GM18508 (cell line): ENCODE data around the gene HOXB3.

Experiments
- ATAC-seq: cut with Tn5 transposase; IDR thresholded peaks from one replicate; pipeline ENCODE4 v1.9.1; 2021; ENCODE audit warnings: moderate number of reproducible peaks; ENCODE audit not compliant: insufficient read depth, unreplicated experiment

The HOXB3 gene

DNA sequence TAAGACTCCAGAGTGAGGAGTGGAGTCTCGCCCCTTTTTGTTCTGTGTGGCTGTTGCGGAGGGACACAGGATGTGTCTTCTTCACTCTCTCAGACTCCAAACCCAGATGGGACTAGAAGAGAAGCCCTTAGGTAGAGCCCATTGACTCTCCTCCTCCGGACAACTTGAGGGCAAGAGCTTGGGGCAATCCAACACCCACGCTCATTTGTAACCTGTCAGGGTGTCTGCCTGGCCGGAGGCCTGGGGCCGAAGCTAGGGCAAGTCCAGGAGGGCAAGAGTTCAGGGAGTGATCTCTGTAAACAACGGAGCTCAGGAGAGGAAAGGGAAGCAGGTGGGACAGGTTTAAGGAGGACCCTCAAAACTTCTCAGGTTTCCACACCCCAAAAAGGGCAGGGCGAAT is 57.8 kb downstream of the HOXB3 start:
- no peak for ATAC-seq

DNA sequence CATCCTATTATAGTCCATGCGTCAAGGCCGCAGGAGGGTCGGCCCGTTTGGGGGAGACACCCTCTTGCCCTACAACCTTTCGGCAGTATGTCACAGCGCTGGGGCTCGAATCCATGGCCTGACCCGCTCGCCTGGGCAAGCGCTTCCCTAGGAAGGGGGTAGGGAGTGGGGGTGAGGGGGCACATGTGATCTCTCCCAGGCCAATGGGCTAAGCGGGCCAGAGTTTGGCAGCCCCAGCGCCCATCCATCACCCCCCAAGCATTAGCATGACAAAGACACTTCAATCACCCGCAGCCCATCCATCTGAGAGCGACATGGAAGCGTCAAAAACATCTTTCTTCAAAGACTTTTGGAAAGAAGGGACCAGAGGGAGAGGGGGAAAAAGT is 59.2 kb downstream of the HOXB3 start, which contains the start of gene HOXB1:
Gene HOXB1 (minus strand): TSS at position 125 of the 386 bp plus-strand sequence. CDS start 107 bp downstream, at position 18.
- no peak for ATAC-seq

DNA sequence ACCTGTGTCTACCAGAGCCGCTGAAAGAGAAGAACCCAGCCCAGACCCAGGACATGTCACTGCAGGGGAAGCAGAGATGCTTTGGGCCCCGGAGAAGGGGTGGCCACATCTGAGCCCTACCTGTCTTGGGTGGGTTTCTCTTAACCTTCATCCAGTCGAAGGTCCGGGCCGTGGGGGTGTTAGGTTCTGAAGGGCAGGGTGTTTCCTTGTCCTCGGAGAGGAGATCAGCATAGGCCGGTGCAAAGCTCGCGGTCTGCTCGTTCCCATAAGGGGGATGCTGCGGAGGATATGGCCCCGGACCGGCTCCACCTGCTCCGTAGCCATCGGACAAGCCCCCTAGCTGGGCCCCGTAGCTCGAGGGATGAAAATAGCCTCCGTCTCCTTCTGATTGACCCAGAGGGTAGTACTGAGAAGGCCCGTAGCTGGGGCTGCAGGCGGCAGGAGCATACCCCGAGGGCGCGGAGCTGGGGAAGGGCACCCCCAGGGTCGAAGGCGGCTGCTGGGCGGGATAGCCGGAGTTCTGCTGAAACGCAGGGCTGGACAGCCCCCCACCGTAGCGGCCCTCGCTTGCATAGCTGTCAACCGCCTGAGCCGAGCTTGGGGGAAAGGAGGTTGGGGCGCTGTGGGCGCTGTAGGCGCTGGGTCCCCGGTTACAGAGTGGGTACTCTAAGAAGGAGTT is 59.7 kb downstream of the HOXB3 start:
- ATAC-seq: no peak

DNA sequence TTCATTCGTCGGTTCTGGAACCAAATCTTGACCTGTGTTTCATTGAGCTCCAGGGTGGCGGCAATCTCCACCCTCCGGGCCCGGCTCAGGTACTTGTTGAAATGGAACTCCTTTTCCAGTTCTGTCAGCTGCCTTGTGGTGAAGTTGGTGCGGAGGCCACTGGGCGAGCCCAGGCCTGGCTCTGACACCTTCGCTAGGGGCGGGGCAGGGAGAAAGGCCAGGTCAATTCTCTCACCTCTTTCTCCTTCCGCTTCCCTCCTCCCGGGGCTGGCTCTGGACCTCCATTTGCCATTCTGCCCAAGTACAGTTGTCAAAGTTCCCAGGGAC is 60.4 kb downstream of the HOXB3 start:
- no peak for ATAC-seq

DNA sequence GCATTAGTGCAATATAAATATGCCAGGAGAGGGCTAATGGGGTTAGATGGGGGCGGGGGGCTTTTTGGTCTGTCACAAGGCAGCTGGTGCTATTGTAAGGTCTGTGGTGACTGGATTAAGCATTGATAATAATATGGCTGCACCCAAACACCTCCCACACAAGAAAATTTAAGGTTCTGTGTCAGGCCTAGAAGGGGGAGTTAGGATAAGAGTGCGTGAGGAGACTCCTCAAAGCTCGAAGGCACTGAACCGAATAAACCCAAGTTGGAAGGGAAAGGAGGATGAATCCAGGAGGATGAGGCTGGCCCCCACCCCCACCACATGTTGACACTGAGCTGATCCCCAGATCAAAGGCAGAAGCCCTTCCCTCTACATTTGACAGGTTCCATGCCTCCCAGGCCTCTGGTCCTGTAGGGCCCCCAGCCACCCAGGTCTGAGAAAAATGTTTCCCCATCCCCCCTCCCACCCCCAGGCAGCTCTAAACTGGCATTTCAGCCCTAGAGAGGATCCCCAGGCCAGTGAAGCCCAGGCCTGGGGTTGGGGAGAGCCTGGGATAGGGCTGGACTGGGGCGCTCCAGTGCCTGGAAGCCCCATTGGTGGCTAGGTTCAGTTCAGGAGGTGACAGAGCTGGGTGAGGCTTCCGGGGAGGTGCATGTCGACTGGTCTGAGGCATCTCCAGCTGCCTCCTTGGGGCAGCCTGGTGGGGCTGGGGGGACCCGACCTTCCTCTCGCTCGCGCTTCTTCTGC is 60.9 kb downstream of the HOXB3 start:
- no peak for ATAC-seq

DNA sequence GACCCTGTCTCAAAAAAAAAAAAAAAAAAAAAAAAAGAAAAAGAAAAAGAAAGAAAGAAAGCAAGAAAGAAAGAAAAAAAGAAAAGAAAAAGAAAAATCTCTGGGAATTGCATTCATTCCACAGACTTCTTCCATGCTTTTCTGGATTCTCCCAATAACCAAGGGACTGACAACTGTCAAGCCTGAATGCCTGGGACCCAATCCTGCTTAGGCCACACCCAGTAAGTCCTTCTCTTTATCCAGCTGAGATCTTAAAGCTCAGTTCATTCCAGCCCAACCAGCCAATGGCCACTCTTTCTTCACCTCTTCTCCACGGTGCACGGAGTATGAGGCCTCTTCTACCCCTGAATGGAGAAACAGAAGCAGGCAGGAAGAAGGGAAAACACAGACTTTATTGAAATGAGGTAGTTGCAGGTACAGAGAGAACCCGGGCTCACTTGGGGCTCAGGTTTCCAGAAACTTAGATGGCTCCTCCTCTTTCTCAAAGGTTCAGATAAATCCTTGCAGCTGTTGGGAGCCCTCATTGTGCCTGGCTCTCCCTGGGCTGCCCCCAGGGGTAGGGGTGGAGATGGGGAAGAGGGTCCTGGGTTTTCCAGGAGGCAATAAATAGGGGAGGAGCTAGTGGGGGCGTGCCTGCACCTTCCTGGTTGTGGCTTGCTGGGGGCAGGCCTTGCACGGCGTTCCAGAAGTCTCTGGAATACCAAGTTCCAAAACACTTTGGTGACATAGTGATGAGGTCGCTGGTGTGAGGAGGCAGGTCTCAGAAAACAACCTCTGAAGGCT is 61.7 kb downstream of the HOXB3 start:
- no peak for ATAC-seq

DNA sequence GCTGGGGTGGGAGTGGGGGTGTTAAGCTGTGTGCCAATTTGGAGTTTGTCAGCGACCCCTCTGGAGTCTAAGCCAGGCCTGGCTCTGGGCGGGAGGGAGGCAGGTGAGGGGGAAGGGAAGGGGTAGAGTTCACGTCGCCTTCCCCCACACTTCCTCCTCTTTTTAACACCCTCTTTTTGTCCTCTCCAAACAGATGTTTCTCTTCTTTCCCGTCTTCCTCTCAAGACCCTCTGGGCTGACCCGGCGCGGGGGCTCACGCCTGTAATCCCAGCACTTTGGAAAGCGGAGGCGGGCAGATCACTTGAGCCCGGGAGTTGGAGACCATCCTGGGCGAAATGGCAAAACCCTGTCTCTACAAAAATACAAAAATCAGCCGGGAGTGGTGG is 62.5 kb downstream of the HOXB3 start:
- no peak for ATAC-seq

DNA sequence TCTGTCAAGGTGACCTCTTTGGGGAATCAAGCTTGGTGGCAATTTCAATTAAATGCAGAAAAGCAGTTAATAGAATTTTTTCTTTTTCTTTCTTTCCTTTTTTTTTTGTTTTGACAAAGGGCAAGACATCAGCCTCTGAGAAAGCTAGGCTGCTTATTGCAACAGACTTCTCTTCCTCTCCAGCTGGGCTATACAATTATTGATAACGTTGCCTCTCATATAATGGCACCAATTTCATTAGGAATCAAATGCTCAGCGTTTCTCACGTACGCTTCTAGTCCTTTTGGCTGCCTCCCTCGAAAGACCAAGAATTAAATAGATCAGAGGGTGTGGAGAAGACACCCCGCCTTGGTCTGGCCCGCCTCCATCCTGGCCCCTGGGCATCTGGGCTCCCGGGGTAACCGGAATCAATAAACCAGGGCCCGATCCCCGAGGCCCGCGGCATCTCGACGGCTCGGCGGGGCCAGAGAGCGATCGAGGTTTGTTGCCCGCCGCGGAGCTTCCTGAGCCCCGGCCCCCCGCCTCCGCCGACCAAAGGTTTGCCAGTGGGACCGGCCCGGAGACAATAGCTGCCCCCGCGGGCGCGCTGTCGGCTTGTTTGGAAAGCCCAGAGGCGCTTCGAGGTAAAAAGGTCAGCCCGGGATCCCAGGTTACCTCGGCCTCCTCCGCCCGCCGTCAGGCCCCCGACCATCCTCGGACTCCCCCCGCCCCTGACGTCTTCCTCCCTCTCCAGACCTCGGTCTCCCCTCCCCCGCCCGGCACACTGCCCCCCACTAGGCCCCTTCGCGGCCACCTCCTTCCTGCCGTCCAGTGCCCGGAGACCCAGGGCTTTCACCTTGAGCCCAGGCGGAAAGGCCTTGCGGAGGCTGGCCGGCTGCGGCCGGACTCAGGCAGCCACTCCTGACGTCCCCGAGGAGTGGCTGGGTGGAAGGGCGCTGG is 63.2 kb downstream of the HOXB3 start:
- no peak for ATAC-seq

DNA sequence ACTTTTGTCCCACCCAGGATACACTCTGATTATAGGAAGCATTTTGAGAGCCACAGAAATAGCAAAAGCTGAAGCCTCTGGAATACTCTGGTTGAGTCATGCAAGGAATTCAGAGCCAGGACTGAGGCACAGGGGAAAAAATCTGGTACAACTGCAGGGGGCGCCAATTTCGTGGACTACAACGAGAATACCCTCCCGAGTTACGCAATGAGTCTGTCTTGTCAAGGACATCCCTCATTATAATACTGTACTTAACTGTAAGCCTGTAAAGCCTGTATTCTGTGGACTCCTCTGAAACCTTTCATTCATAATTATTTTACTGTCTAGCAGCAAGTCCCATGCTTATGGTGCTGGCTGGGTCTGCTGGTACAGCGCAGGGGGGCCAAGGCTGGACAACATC is 67.0 kb downstream of the HOXB3 start:
- ATAC-seq: no peak

DNA sequence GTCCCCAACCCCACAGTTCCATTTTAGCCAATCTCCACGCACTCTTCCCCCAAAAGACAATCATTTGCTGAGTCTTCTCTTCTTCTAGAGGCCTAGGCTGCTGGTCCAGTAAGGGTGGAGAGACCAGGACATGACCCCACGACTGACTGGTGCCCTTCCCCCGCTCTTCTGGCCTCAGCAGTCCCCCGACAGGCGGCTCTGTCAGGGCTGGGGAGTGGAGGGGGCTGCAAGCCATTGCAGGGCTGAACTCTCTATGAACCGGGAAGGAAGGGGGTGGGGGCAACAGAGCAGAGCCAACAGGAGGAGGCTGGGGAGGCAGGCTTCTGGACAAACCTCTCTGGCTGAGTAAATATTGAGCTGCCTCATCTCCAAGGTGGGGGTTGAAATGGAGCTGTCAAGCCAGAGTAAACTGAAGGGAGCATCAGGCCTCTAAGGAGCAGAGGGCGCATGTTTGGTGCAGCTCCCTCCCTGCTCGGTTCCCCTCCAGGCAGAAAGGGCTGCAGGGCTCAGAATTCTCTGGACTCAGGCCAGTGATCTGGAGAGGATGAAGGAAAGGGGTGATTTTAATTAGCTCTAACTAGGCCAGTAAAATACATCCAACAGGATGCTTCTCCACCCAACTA is 67.9 kb downstream of the HOXB3 start:
- ATAC-seq: no peak

DNA sequence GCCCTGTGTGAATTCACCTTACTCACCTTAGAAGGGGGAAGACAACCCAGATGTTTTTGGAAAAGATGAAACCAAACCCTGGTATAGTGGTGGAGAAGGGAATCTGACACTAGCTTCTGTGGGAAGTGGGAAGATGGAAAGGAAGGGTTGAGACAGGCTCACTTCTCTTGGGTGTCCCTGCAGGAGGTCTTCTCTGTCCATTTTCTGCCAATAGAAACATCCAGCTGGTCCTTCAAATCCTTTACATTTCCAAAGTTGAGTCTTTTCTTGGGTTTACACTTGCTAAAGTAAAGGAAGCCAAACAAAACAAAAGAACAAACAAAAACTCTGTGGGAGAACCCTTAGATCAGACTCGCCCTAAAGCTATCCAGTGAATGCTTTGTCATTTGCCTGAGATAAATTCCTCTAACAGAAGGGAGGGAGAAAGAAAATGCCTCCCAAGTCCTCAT is 69.4 kb downstream of the HOXB3 start:
- ATAC-seq: no peak

DNA sequence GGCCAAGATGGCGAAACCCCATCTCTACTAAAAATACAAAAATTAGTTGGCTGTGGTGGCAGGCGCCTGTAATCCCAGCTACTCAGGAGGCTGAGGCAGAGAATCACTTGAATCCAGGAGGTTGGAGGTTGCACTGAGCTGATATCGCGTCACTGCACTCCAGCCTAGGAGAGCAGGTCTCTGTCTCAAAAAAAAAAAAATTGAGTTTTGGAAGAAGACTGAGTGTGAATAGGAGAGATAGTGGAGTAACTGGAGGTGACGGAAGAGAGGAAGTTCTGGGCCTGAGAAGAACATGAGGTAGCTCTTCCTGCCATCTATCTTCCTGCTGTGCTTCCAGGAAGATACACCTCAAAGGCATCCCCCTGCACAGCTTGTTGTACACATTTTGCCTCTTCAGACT is 70.6 kb downstream of the HOXB3 start:
- no peak for ATAC-seq

DNA sequence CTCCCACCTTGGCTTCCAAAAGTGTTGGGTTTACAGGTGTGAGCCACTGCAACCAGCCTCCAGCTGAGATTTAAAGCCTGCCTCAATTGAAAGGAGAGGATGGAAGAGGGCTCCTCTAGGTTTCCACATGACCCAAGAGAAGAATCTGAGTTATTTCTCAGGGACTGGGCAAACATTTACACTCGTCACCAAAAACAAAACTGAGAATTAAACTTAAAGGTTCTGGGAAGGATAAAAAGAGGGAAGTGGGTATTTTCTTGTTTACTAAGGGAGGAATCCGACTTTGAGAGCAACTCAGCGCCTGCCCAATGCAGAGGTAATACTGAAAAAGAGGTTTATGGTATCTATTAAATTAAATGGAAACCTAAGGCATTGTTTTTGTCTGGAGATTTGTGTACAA is 72.6 kb downstream of the HOXB3 start:
- ATAC-seq: no peak

DNA sequence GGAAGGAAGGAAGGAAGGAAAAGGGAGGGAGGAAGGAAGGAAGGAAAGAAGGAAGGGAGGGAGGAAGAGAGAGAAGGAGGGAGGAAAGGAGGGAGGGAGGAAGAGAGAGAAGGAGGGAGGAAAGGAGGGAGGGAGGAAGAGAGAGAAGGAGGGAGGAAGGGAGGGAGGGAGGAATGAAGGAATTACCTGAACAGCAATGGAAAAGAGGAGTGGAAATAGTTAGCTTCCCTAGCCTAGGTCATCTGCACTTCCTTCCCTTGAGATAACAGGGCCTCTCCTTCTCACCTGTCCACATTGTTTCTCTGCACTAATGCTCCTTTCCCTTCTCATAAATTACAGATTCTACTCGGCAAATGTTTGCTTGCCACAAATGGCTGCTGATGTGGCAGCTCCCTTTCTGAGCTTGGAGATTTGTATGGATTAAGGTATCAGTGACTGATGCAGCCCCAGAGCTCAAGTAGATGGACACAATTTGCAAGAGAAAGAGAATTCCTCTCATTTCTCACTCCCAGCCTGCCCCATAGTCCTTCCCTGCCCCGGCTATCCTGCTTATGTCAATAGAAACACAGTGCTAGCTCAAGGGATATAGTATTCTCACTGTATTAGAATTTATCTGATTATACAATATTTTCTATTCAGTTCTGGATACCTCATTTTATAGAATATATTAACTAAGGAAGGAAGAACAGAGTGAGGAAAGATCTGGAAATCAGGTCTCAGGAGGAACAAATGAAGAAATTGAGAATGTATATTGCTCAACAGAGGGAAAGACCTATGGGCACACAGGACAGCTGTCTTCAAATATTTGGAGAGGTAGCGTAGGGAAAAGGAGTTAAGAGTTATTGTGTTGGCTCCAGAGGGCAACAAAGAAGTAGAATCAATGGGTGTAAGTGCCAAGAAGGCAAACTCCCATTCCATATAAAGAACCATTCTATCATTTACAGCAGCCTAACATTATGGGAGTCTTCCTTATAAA is 73.8 kb downstream of the HOXB3 start:
- no peak for ATAC-seq

DNA sequence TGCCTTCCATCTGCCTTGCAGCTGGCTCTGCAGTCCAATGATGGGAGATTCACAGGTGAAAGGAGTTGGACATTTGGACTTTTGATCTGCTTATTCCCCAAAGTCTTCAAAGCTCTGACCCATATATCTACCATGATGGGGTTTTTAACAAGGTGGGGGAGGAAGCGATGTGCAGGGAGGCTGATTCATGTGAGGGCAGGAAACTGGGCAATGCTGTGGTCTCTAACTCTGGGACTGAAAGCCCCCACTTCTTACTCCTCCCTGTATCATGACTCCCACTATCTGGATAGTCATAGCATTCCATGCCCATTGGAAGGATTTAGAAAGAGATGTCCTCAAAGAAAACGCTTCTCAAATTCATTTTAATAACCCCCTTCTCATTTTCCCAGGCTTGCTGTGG is 75.6 kb downstream of the HOXB3 start:
- ATAC-seq: no peak

DNA sequence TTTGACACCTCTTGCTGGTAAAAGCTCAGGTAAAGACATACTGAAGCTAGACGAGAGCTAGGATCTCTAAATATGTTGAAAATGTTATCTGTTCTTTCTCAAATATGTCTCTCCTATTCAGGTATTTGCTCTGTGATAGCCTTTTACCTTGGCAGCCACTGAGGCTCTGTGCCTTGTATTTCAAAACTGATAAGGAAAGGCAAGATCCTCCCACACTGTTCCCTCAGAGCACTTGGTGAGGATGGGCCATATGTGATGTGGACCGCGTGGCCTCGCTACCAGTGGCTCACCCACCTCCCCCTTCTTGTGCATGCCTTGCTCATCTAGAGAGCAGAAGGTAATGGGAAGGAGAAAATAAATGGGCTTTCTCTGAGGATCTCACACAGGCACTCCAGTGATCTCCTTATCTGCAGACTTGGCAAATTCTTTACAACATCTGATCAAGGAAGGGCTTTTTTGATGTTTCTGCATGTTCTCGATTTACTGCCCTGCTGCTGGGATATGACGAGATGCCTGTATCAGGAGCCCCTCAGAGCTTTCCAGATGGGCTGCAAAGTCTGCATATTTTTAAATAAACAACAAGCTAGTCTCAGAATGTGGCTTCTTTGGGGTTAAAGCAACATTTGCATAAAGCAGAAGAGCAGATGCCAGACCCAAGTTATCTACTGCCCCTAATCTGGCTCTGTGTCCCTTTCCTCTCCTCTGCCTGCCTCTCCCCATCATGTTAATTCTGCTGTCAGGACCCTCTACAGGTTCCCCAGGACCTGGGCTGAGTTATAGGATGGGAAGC is 76.2 kb downstream of the HOXB3 start:
- ATAC-seq: no peak

DNA sequence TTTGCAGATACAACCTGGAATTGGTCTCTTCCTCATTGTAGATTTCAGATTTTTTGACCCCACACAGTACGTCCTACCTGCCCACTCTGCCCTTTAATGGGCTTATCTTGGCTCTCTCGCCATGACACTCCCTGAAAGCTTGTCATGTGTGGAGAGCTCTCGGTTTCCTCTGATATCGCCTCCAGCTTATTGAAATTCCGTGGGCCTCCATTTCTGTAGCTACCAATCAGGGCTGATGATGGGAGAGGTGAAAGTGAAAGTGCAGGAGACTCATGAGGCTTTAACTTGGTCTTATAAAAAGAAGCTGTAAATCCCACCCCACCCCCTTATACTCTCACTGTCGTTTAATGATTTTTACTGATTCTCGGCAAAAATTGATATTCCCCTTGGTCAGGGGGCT is 76.9 kb downstream of the HOXB3 start:
- no peak for ATAC-seq
